K562 (cell line): Measurements from ENCODE around the gene MAST4. TPM values are rescaled to one million over a fixed set of nuclear protein-coding genes. Genes with fewer than 3 reads are reported as not detected.
A peak's percentile ranks its signal among the peaks of the same experiment; 100 is the strongest.

ENCODE experiments used
- ATAC-seq: fragments of 200-7000 bp; cut with Tn5 transposase; 3 replicates; pipeline ENCODE4 v1.9.1; 2020; ENCODE audit warnings: moderate library complexity
- BruUV-seq: library from RNA; stranded (reverse); fragments of 400-500 nt; replicated peaks from 2 replicates; lab custom pipeline; 2021; lab: Mats Ljungman, UMichigan
- CTCF ChIA-PET: fragments of 300-600 bp; formaldehyde crosslinking; extraction: SDS; loops from one replicate; lab custom pipeline; 2021; ENCODE audit warnings: low intra/inter-chr PET ratio; lab: Yijun Ruan, JAX
- POLR2A ChIA-PET: fragments of 300-600, 350-650 bp; sonication (Branson Sonifier 250); formaldehyde crosslinking; extraction: SDS; loops from one replicate; lab custom pipeline; 2021; ENCODE audit warnings: antibody characterized with exemption, inconsistent platforms; lab: Yijun Ruan, JAX
- DNase-seq, 4 experiments: peaks; one replicate each; pipeline versions ENCODE4 v3.0.0 to v3.0.0-alpha.2; 2011 to 2018; ENCODE audit warnings: low spot score in 3 of 4, mixed read lengths in 3 of 4; ENCODE audit errors: extremely low read depth in 1 of 4
- FAIRE-seq: peaks from 2 replicates; lab custom pipeline; 2011; peaks lifted over from hg19 to GRCh38; lab: Jason Lieb, UNC
- H2AFZ ChIP-seq: 2 replicates; pipeline ENCODE4 v1.6.0; 2011; ENCODE audit warnings: low read depth, low read length, control low read depth, inconsistent platforms
- H3K27ac ChIP-seq: fragments of 200-600 bp; 3 replicates; pipeline ENCODE4 v1.8.0; 2011; ENCODE audit warnings: low read depth, mild to moderate bottlenecking, control low read depth, inconsistent platforms, low read length, moderate library complexity, mixed read lengths; ENCODE audit errors: extremely low read depth
- H3K27me3 ChIP-seq, 2 experiments: fragments of 300-600 bp in 1 of 2; 2 replicates in 1 of 2; 3 replicates in 1 of 2; pipeline versions ENCODE4 v1.6.0 to v1.8.0; 2011; ENCODE audit warnings: inconsistent platforms in 2 of 2, low read length in 2 of 2, mild to moderate bottlenecking in 1 of 2, mixed read lengths in 1 of 2, moderate library complexity in 1 of 2; ENCODE audit not compliant: control insufficient read depth in 2 of 2, insufficient read depth in 2 of 2
- H3K36me3 ChIP-seq: fragments of 300-600 bp; 3 replicates; pipeline ENCODE4 v1.8.0; 2011; ENCODE audit warnings: mild to moderate bottlenecking, low read length, inconsistent platforms; ENCODE audit not compliant: control insufficient read depth, insufficient read depth
- H3K4me1 ChIP-seq, 2 experiments: fragments of 200-600 bp in 1 of 2; replicated peaks in 1 of 2; 2 replicates in 1 of 2; 3 replicates in 1 of 2; pipeline versions ENCODE4 v1.5.1 to v1.8.0; 2011; ENCODE audit warnings: inconsistent platforms in 2 of 2, low read length in 2 of 2, mild to moderate bottlenecking in 1 of 2, mixed read lengths in 1 of 2, moderate library complexity in 1 of 2; ENCODE audit not compliant: control insufficient read depth in 2 of 2, insufficient read depth in 2 of 2
- H3K4me2 ChIP-seq: 2 replicates; pipeline ENCODE4 v1.6.1; 2011; ENCODE audit warnings: low read length, control low read depth, inconsistent platforms, mixed read lengths; ENCODE audit not compliant: insufficient read depth
- H3K4me3 ChIP-seq: fragments of 200-600 bp; sonication (generic), shearing (Covaris generic); 2 replicates; pipeline ENCODE4 v1.5.1; 2016; ENCODE audit warnings: control low read depth, inconsistent platforms
- H3K79me2 ChIP-seq: fragments of 200-600 bp; 3 replicates; pipeline ENCODE4 v1.8.0; 2011; ENCODE audit warnings: low read length, inconsistent platforms; ENCODE audit not compliant: control insufficient read depth, insufficient read depth
- H3K9ac ChIP-seq, 2 experiments: 2 replicates each; pipeline versions ENCODE4 v1.6.0 to v1.6.1; 2011; ENCODE audit warnings: low read depth in 2 of 2, low read length in 2 of 2, control low read depth in 1 of 2, inconsistent platforms in 1 of 2, mild to moderate bottlenecking in 1 of 2, mixed read lengths in 1 of 2; ENCODE audit not compliant: insufficient read depth in 1 of 2
- H3K9me1 ChIP-seq: one replicate; pipeline ENCODE4 v1.6.0; 2011; ENCODE audit warnings: inconsistent platforms, mild to moderate bottlenecking, low read length, moderate library complexity; ENCODE audit not compliant: control insufficient read depth, insufficient read depth
- H3K9me3 ChIP-seq: replicated peaks from 2 replicates; pipeline ENCODE4 v1.5.1; 2011; ENCODE audit warnings: low read depth, low read length, inconsistent platforms; ENCODE audit not compliant: control insufficient read depth, insufficient read depth
- H4K20me1 ChIP-seq: replicated peaks from 2 replicates; pipeline ENCODE4 v1.6.1; 2011; ENCODE audit warnings: low read length, inconsistent platforms, mixed read lengths; ENCODE audit not compliant: control insufficient read depth, insufficient read depth
- NFYB ChIP-seq: IDR thresholded peaks from 2 replicates; pipeline ENCODE4 v1.6.1; 2011; ENCODE audit warnings: mild to moderate bottlenecking, moderate library complexity; ENCODE audit not compliant: insufficient read length; ENCODE audit errors: extremely low read depth
- ZBTB49 ChIP-seq: sonication (generic); formaldehyde crosslinking; IDR thresholded peaks from 2 replicates; pipeline ENCODE4 v1.8.0; 2022; ENCODE audit warnings: missing genetic modification reagents, mild to moderate bottlenecking, borderline replicate concordance
- WGBS: fragments of 100-300 bp; shearing (Covaris generic); methylation state at CpG from one replicate; pipeline ENCODE4 v1.1.6; 2016; ENCODE audit warnings: low coverage, mixed read lengths; ENCODE audit not compliant: insufficient coverage; ENCODE audit errors: missing lambda C conversion rate; 5-methylcytosine and 5-hydroxymethylcytosine counted together
- in situ Hi-C: fragments of 300-500 bp; cut with MboI; formaldehyde crosslinking; loops from 4 replicates; pipeline ENCODE4 v1.15.0; 2018; ENCODE audit warnings: inconsistent platforms, mixed read lengths
- intact Hi-C: fragments of 100-400 bp; cut with micrococcal nuclease; formaldehyde crosslinking; loops from 2 replicates; pipeline ENCODE4 v1.14.2; 2022
- polyA plus RNA-seq, 8 experiments: library from polyadenylated mRNA; depleted of rRNA in 4 of 8; stranded (reverse) in 5 of 8; unstranded in 3 of 8; fragments of >200 nt; fragmentation: Nextera tagmentation in 2 of 8; fragmentation: Illumina TruSeq in 1 of 8; extraction: Ambion mirVana in 2 of 8; extraction: Trizol in 1 of 8; gene quantifications; 2 replicates each; pipeline versions ENCODE4 v1.2.1 to v1.2.3, GENCODE V29; 2011 to 2014; ENCODE audit warnings: inconsistent platforms in 1 of 8, missing spikeins in 1 of 8
- total RNA-seq, 7 experiments: library from RNA; depleted of rRNA in 6 of 7; stranded (reverse); fragments of >200 nt in 6 of 7; fragmentation: Illumina TruSeq in 2 of 7; extraction: Trizol in 2 of 7; gene quantifications; 2 replicates each; pipeline versions ENCODE4 v1.2.1 to v1.2.3, GENCODE V29; 2011 to 2021; ENCODE audit warnings: low replicate concordance in 1 of 7

MAST4 gene
- total and polyA plus RNA-seq, 9 of the 15 experiments (the other 6 are each of a cell fraction or from before 2014, with no cell fraction given) = 0.88 to 10.1 (median 5.2) TPM

- BruUV-seq = no TSS peak
- no peak overlapping the region for H3K9ac ChIP-seq
- CTCF ChIA-PET = no interaction called here
- H4K20me1 ChIP-seq = no peaks in the 10 kb centered on the region
- H2AFZ ChIP-seq = no peak overlapping the region
- no peak overlapping the region for H3K4me3 ChIP-seq
- TF ChIP-seq NFYB (peak; percentile 40), ZBTB49 (CRISPR knock-in tag) (no peak)
- ATAC-seq (no peak), FAIRE-seq (no peak), DNase-seq (no peak)
- H3K27ac ChIP-seq = no peak overlapping the region
- H3K79me2 ChIP-seq = no peaks in the 10 kb centered on the region
- H3K27me3 ChIP-seq = peaks cover 0 to 3% of the 10 kb centered on the region in 2 experiments; a peak in 2 of 5 replicates
- WGBS = 0% methylated on average over 2 of the region's 2 CpGs
- no peaks in the 10 kb centered on the region for H3K9me1 ChIP-seq
- H3K4me2 ChIP-seq = no peak overlapping the region
- H3K9me3 ChIP-seq = no peaks in the 10 kb centered on the region
- no peaks in the 10 kb centered on the region for H3K36me3 ChIP-seq
- no peaks in the 10 kb centered on the region for H3K4me1 ChIP-seq
- POLR2A ChIA-PET = interaction anchor here (0.6 to 1.0 kb wide), 2 partner anchors 14 to 535 kb away, joined by 3 read pairs; no protein-coding TSS in a partner anchor
- in situ Hi-C loops (no loop called here), intact Hi-C loops (no loop called here)
These were observed 244.4 kb downstream of the MAST4 start for GRCh38 chr5:66840511-66841013.
